Measurements from ENCODE around the gene GPR141.
"Not testable (repeated sequence)": the region's sequence is repeated elsewhere in the genome, so short reads cannot be mapped to it uniquely, and the experiment has no call there.

The GPR141 gene

GRCh38 chr7:37686556-37687345 is 3.2 kb downstream of the GPR141 start:
- DNase-seq = no peak

- no peak for DNase-seq
Measured at GRCh38 chr7:37690206-37690605, 6.6 kb downstream of the GPR141 start.

GRCh38 chr7:37694208-37695094 is 10.9 kb downstream of the GPR141 start:
- no peak for DNase-seq

- no peak for DNase-seq
Measured at GRCh38 chr7:37698276-37698675, 14.7 kb downstream of the GPR141 start.

GRCh38 chr7:37698782-37699181 is 15.2 kb downstream of the GPR141 start:
- DNase-seq = no peak

GRCh38 chr7:37701769-37702168 is 18.2 kb downstream of the GPR141 start:
- no peak for DNase-seq

- no peak for DNase-seq
Measured at GRCh38 chr7:37703361-37703760, 19.8 kb downstream of the GPR141 start.

- not testable (repeated sequence) for DNase-seq
Measured at GRCh38 chr7:37704328-37704833, 20.8 kb downstream of the GPR141 start.

GRCh38 chr7:37705976-37706375 is 22.4 kb downstream of the GPR141 start:
- DNase-seq = no peak

- no peak for DNase-seq
Measured at GRCh38 chr7:37706804-37707203, 23.2 kb downstream of the GPR141 start.

- no peak for DNase-seq
Measured at GRCh38 chr7:37707754-37708485, 24.4 kb downstream of the GPR141 start.

- no peak for DNase-seq
Measured at GRCh38 chr7:37709631-37710509, 26.3 kb downstream of the GPR141 start.

- no peak for DNase-seq
Measured at GRCh38 chr7:37713613-37714012, 30.0 kb downstream of the GPR141 start.

- no peak for DNase-seq
Measured at GRCh38 chr7:37714606-37715005, 31.0 kb downstream of the GPR141 start.

GRCh38 chr7:37718585-37718984 is 35.0 kb downstream of the GPR141 start:
- no peak for DNase-seq

- DNase-seq = no peak
Measured at GRCh38 chr7:37719077-37719476, 35.5 kb downstream of the GPR141 start.

- DNase-seq = no peak
Measured at GRCh38 chr7:37724732-37725131, 41.2 kb downstream of the GPR141 start.

- DNase-seq = no peak
Measured at GRCh38 chr7:37726016-37726415, 42.5 kb downstream of the GPR141 start.

GRCh38 chr7:37728747-37729146 is 45.2 kb downstream of the GPR141 start:
- DNase-seq = no peak

- no peak for DNase-seq
Measured at GRCh38 chr7:37729181-37729580, 45.6 kb downstream of the GPR141 start.

GRCh38 chr7:37730501-37730900 is 46.9 kb downstream of the GPR141 start:
- DNase-seq = no peak

- no peak for DNase-seq
Measured at GRCh38 chr7:37732253-37732652, 48.7 kb downstream of the GPR141 start.
